Measurements from ENCODE around the gene THAP6.

Gene THAP6, protein sequence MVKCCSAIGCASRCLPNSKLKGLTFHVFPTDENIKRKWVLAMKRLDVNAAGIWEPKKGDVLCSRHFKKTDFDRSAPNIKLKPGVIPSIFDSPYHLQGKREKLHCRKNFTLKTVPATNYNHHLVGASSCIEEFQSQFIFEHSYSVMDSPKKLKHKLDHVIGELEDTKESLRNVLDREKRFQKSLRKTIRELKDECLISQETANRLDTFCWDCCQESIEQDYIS

DNA sequence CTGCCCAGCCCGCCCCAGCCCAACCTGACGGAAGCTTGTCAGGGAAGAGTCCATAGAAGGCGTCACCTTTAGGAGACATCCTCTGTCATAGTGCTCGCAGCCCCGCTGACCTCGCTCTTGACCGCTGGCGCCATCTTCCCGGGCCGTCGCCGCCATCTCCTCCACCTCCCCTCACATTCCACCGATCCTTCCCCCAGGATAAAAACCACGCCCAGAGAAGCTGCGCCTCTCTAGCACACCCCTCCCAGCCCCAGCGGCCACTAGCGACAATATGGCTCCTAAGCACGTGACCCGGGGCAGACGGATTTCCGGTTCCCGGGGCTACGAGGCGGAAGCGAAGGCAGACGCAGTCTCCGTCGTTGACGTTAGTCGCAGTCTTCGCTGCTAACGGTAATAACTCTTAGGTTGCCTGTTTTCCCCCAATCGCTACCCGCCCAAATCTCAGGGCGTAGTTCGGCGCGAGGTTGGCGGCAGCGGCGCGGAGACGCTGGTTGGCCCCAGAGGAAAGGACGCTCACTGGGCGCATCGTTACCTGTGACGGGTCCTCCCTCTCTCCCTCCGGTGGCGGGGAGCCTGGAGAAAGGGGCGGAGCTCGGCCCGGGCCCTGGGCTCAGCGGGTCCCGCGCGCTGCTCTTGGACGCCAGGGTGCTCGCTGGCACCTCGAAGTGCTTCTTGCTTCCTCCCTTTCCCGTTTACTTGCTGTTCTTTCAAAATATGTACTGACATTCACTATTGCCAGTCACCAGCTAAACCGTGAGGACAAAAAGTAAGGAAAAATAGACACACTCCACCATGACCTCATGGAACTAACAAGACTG lies at the start of gene THAP6, which contains the start of gene RCHY1:
TSS of gene THAP6 (plus strand) at position 343 of the 818 bp plus-strand sequence. CDS start 980 bp downstream, outside the sequence.
TSS of gene RCHY1 (minus strand) at position 273 of the 818 bp plus-strand sequence. CDS start at position 156, 117 bp downstream.
- Histone ChIP-seq H3K27me3 (ENCODE audit: control insufficient read depth, insufficient read depth, low read length) (no peaks in the 10 kb centered on the region), H3K4me3 (ENCODE audit: low read length) (peak within 1 kb of the TSS; percentile 81), H3K4me1 (ENCODE audit: control insufficient read depth, insufficient read depth, low read length) (peaks cover 14% of the 10 kb centered on the region), H3K36me3 (ENCODE audit: control insufficient read depth, insufficient read depth, low read length) (no peaks in the 10 kb centered on the region), H3K9me3 (ENCODE audit: control insufficient read depth, low read length) (no peaks in the 10 kb centered on the region), H3K9ac (ENCODE audit: low read length) (peak within 1 kb of the TSS; percentile 89)

DNA sequence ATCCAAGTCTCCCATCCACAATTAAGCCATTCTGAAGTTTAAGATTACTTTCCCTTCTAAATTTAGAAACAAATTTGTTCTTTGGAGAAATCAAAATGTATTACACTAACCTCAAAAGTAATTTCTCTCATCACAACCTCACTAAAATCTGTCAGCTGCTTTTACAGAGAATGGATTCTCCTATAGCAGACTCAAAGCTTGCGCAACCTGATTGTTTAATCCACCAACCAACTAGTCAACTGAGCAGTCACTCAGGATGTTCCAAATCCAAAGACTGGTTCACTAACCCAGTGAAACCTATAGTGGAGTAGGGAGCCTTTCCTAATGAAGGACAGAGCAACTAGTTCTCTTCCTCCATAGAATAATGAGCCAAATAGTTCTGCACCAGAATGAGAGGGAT lies 44.4 kb upstream of the THAP6 start:
- H3K27me3 ChIP-seq (ENCODE audit: control insufficient read depth, insufficient read depth, low read length): no peaks in the 10 kb centered on the region
- H3K9ac ChIP-seq (ENCODE audit: low read length): no peak overlapping the region
- H3K4me1 ChIP-seq (ENCODE audit: control insufficient read depth, insufficient read depth, low read length): no peaks in the 10 kb centered on the region
- H3K36me3 ChIP-seq (ENCODE audit: control insufficient read depth, insufficient read depth, low read length): no peaks in the 10 kb centered on the region
- no peaks in the 10 kb centered on the region for H3K9me3 ChIP-seq (ENCODE audit: control insufficient read depth, low read length)
- H3K4me3 ChIP-seq (ENCODE audit: low read length): no peak overlapping the region

DNA sequence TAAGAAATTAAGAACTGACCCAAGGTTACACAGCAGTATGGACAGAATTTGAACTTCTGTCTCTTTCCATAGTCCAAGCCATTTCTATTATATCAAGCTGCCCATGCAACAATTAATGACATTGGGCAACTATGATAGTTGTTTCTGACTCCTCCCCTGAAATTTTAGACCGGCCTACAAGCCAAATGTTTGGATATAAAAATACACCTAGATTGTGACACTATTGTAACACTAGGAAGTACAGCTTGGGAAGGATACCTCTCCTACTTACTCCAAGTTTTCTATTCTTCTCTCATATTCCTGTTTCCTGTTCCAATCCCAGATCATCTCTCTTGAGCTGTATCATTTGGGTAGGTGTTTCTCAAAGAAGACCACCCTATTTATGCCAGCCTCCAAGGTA lies 43.5 kb upstream of the THAP6 start:
- Histone ChIP-seq H3K27me3 (ENCODE audit: control insufficient read depth, insufficient read depth, low read length) (no peaks in the 10 kb centered on the region), H3K9ac (ENCODE audit: low read length) (no peak overlapping the region), H3K4me3 (ENCODE audit: low read length) (no peak overlapping the region), H3K36me3 (ENCODE audit: control insufficient read depth, insufficient read depth, low read length) (no peaks in the 10 kb centered on the region), H3K9me3 (ENCODE audit: control insufficient read depth, low read length) (no peaks in the 10 kb centered on the region), H3K4me1 (ENCODE audit: control insufficient read depth, insufficient read depth, low read length) (no peaks in the 10 kb centered on the region)

DNA sequence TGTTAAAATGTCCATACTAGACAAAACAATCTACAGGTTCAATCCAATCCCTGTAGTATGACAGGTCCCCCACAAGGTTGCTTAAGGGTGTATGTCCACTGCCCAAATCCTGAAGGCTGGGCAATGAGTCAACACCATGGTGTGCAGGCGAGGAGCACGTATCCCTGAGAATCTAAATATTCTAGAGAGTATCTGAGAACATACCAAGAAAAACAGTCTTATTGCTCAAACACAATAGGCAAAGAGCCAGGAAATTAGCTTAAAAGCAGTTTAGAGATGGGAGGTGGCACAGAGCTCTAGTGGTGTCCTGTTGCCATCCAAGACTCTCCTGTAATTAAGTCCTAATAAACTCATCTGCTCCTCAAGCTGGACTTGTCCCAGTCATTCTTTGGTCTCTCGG lies 37.1 kb upstream of the THAP6 start:
- no peak overlapping the region for H3K9ac ChIP-seq (ENCODE audit: low read length)
- no peaks in the 10 kb centered on the region for H3K27me3 ChIP-seq (ENCODE audit: control insufficient read depth, insufficient read depth, low read length)
- no peaks in the 10 kb centered on the region for H3K9me3 ChIP-seq (ENCODE audit: control insufficient read depth, low read length)
- no peak overlapping the region for H3K4me3 ChIP-seq (ENCODE audit: low read length)
- no peaks in the 10 kb centered on the region for H3K4me1 ChIP-seq (ENCODE audit: control insufficient read depth, insufficient read depth, low read length)
- H3K36me3 ChIP-seq (ENCODE audit: control insufficient read depth, insufficient read depth, low read length): no peaks in the 10 kb centered on the region

DNA sequence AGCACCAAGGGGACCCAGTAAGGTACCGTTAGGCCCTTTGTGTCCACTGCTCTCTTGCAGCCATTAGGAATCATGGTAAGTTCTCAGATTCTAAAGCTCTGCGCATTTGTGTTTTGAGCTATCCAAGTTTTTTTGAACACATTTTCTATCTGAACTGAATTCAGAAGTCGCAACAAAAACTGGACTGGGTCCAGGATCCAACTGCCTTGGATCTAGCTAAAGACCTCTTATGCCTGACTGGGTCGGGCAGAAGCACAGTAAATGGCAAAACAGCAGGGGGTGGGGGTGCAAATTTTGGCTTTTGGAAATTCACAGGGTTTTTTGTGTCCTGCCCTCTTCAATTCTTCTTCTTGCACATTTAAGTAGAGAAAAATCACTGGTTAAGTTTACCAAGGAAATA lies 30.1 kb upstream of the THAP6 start:
- H3K27me3 ChIP-seq (ENCODE audit: control insufficient read depth, insufficient read depth, low read length): no peaks in the 10 kb centered on the region
- no peak overlapping the region for H3K4me3 ChIP-seq (ENCODE audit: low read length)
- peaks cover 8% of the 10 kb centered on the region for H3K4me1 ChIP-seq (ENCODE audit: control insufficient read depth, insufficient read depth, low read length)
- no peaks in the 10 kb centered on the region for H3K9me3 ChIP-seq (ENCODE audit: control insufficient read depth, low read length)
- peaks cover 7% of the 10 kb centered on the region for H3K36me3 ChIP-seq (ENCODE audit: control insufficient read depth, insufficient read depth, low read length)
- H3K9ac ChIP-seq (ENCODE audit: low read length): no peak overlapping the region

DNA sequence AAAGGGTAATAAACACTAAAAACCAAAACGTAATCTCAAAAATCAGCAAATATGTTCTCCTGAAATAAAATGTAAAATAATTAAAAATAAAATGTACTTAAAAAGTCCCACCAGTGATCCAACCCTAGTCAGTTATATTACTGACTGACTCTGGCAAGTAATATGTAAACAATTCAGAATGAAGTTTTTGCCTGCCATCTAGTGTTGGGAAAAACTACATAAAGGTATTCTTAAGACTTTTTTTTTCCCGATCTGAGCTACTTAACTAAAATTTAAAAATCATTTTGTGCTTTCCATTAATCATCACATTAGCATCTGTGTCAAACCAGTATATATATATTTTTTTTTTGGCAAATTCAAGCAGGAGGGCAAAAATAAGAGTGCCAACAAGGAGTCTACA lies 24.1 kb upstream of the THAP6 start:
- Histone ChIP-seq H3K9me3 (ENCODE audit: control insufficient read depth, low read length) (no peaks in the 10 kb centered on the region), H3K27me3 (ENCODE audit: control insufficient read depth, insufficient read depth, low read length) (no peaks in the 10 kb centered on the region), H3K4me3 (ENCODE audit: low read length) (no peak overlapping the region), H3K4me1 (ENCODE audit: control insufficient read depth, insufficient read depth, low read length) (peaks cover 8% of the 10 kb centered on the region), H3K9ac (ENCODE audit: low read length) (no peak overlapping the region), H3K36me3 (ENCODE audit: control insufficient read depth, insufficient read depth, low read length) (no peaks in the 10 kb centered on the region)

DNA sequence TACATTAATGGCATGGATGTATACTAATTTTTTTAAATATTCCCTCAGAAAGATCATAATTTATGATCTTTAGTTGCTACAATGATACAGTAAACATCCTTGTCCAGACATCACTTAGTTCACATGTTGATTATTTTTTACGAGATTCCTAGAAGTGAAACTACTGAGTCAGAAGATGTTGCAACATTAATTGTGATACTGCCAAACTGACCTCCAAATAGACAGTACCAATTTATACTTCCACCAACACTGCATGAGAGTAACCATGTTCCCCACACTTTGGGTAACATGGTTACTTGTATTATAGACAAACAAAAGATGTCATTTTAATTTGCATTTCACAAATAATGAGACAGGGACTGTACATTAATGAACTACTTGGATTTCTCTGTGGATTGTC lies 19.7 kb upstream of the THAP6 start:
- Histone ChIP-seq H3K4me3 (ENCODE audit: low read length) (no peak overlapping the region), H3K9ac (ENCODE audit: low read length) (no peak overlapping the region), H3K4me1 (ENCODE audit: control insufficient read depth, insufficient read depth, low read length) (no peaks in the 10 kb centered on the region), H3K36me3 (ENCODE audit: control insufficient read depth, insufficient read depth, low read length) (no peaks in the 10 kb centered on the region), H3K9me3 (ENCODE audit: control insufficient read depth, low read length) (no peaks in the 10 kb centered on the region), H3K27me3 (ENCODE audit: control insufficient read depth, insufficient read depth, low read length) (no peaks in the 10 kb centered on the region)

DNA sequence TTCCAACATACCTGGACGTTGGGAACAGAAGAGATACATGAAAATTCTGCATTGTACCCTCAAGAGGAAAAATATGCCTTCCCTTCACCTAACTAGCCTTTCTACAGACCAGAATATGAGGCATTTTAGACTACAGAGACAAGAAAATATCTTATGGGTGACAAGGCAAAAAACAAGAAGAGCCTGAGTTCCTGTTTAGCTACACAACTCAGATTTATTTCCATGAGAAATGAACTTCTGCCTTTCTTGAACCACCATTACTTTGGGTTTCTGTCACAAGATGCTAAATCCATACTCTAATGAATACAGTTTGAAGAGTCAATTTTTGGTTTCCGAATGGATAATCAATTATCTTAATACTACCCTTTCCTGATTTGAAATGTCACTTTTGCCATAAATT lies 18.8 kb upstream of the THAP6 start:
- H3K36me3 ChIP-seq (ENCODE audit: control insufficient read depth, insufficient read depth, low read length): no peaks in the 10 kb centered on the region
- no peak overlapping the region for H3K4me3 ChIP-seq (ENCODE audit: low read length)
- H3K4me1 ChIP-seq (ENCODE audit: control insufficient read depth, insufficient read depth, low read length): no peaks in the 10 kb centered on the region
- H3K27me3 ChIP-seq (ENCODE audit: control insufficient read depth, insufficient read depth, low read length): no peaks in the 10 kb centered on the region
- H3K9ac ChIP-seq (ENCODE audit: low read length): no peak overlapping the region
- H3K9me3 ChIP-seq (ENCODE audit: control insufficient read depth, low read length): no peaks in the 10 kb centered on the region

DNA sequence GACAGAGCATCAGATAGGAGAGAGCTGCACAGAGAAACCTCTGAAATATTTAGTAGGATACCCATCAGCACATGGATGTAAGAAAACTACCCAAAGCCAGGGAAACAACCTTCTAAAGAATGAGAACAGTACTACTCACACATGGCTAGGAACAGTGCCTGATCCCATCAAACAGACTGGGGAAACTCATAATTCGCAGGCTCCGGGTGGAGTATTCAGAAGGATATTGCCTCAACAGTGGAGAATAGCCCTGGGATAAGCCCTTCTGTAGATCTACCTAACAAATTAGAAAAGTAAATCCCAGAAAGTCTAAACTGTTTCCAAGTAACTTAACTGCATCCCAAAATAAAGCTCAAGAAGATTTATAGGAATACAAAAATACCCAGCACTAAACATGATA lies 17.9 kb upstream of the THAP6 start:
- Histone ChIP-seq H3K27me3 (ENCODE audit: control insufficient read depth, insufficient read depth, low read length) (no peaks in the 10 kb centered on the region), H3K4me1 (ENCODE audit: control insufficient read depth, insufficient read depth, low read length) (no peaks in the 10 kb centered on the region), H3K9me3 (ENCODE audit: control insufficient read depth, low read length) (no peaks in the 10 kb centered on the region), H3K36me3 (ENCODE audit: control insufficient read depth, insufficient read depth, low read length) (no peaks in the 10 kb centered on the region), H3K4me3 (ENCODE audit: low read length) (no peak overlapping the region), H3K9ac (ENCODE audit: low read length) (no peak overlapping the region)

DNA sequence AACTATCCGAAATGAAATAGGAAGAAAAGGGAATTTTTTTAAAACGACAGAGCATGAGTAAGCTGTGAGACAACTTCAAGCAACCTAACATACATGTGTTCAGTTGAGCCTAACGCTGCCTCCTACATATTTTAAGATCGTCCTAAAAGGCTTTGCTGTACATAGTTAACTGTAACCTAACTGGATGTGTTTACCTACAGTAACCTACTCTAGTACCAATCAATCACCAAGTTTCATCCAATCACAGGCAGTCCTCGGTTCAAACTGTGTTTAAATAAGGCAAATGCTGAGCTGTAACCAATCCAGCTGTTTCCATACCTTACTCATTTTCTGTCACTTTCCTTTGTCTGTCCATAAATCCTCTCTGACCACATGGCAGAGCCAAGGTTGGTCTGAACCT lies 17.1 kb upstream of the THAP6 start:
- Histone ChIP-seq H3K9ac (ENCODE audit: low read length) (no peak overlapping the region), H3K27me3 (ENCODE audit: control insufficient read depth, insufficient read depth, low read length) (no peaks in the 10 kb centered on the region), H3K9me3 (ENCODE audit: control insufficient read depth, low read length) (no peaks in the 10 kb centered on the region), H3K36me3 (ENCODE audit: control insufficient read depth, insufficient read depth, low read length) (no peaks in the 10 kb centered on the region), H3K4me1 (ENCODE audit: control insufficient read depth, insufficient read depth, low read length) (no peaks in the 10 kb centered on the region), H3K4me3 (ENCODE audit: low read length) (no peak overlapping the region)

DNA sequence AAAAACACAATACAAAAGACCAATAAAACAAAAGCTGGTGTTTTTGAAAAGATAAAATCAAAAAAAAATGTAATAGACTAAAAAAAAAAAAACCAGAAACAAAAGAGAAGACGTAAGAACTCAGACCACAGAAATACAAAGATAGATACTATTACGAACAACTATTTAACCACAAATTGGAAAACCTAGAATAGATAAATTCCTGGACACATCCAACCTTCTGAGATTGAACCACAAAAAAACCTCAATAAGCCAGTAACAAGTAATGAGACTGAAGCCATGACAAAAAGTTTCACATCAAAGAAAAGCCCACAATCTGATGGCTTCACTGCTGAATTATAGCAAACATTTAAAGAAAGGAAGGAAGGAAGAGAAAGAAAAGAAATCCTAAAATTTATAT lies 16.2 kb upstream of the THAP6 start:
- Histone ChIP-seq H3K27me3 (ENCODE audit: control insufficient read depth, insufficient read depth, low read length) (no peaks in the 10 kb centered on the region), H3K36me3 (ENCODE audit: control insufficient read depth, insufficient read depth, low read length) (no peaks in the 10 kb centered on the region), H3K9me3 (ENCODE audit: control insufficient read depth, low read length) (no peaks in the 10 kb centered on the region), H3K4me3 (ENCODE audit: low read length) (no peak overlapping the region), H3K9ac (ENCODE audit: low read length) (no peak overlapping the region), H3K4me1 (ENCODE audit: control insufficient read depth, insufficient read depth, low read length) (no peaks in the 10 kb centered on the region)

DNA sequence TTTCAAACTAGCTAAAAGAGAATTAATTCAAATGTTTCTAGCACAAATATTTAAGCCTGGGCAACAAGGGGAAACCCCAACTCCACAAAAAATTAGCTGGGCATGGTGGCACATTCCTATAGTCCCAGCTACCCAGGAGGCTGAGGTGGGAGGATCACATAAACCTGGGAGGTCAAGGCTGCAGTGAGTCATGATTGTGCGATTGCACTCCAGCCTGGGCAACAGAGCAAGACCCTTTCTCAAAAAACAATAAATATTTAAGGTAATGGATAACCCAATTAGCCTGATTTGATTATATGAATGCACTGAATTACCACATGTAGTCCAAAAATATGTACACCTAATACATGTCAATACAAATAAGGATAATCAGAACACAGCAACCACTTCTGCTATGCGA lies 14.4 kb upstream of the THAP6 start:
- H3K36me3 ChIP-seq (ENCODE audit: control insufficient read depth, insufficient read depth, low read length): no peaks in the 10 kb centered on the region
- no peaks in the 10 kb centered on the region for H3K27me3 ChIP-seq (ENCODE audit: control insufficient read depth, insufficient read depth, low read length)
- no peaks in the 10 kb centered on the region for H3K4me1 ChIP-seq (ENCODE audit: control insufficient read depth, insufficient read depth, low read length)
- no peaks in the 10 kb centered on the region for H3K9me3 ChIP-seq (ENCODE audit: control insufficient read depth, low read length)
- H3K4me3 ChIP-seq (ENCODE audit: low read length): no peak overlapping the region
- no peak overlapping the region for H3K9ac ChIP-seq (ENCODE audit: low read length)
